HepG2 (cell line): ENCODE results near the gene MADCAM1. TPM values are rescaled to one million over a fixed set of nuclear protein-coding genes. Genes with fewer than 3 reads are reported as not detected.

Source experiments
- DPF2 ChIP-seq: sonication (generic); formaldehyde crosslinking; IDR thresholded peaks from 2 replicates; pipeline ENCODE4 v1.4.0; 2020; ENCODE audit warnings: mild to moderate bottlenecking, low read depth, missing genetic modification reagents, borderline replicate concordance
- DR1 ChIP-seq: sonication (generic); formaldehyde crosslinking; IDR thresholded peaks from 2 replicates; pipeline ENCODE4 v1.8.0; 2021; ENCODE audit warnings: mild to moderate bottlenecking, missing genetic modification reagents, inconsistent platforms
- GABPA ChIP-seq, 2 experiments: IDR thresholded peaks; 2 replicates each; pipeline ENCODE4 v1.6.1; 2011 to 2016; ENCODE audit warnings: low read depth in 2 of 2, low read length in 1 of 2, missing biosample characterization in 1 of 2, missing genetic modification characterization in 1 of 2
- KDM2A ChIP-seq: sonication (generic); formaldehyde crosslinking; IDR thresholded peaks from 2 replicates; pipeline ENCODE4 v1.4.0; 2020; ENCODE audit warnings: low read depth, missing genetic modification reagents, borderline replicate concordance
- KLF12 ChIP-seq: sonication (generic); formaldehyde crosslinking; IDR thresholded peaks from 2 replicates; pipeline ENCODE4 v1.4.0; 2020; ENCODE audit warnings: missing genetic modification reagents, borderline replicate concordance
- KLF13 ChIP-seq: sonication (generic); formaldehyde crosslinking; IDR thresholded peaks from 2 replicates; pipeline ENCODE4 v1.4.0; 2020; ENCODE audit warnings: mild to moderate bottlenecking, missing genetic modification reagents
- KLF16 ChIP-seq, 2 experiments: sonication (generic) in 1 of 2; formaldehyde crosslinking in 1 of 2; IDR thresholded peaks; 2 replicates each; pipeline versions ENCODE4 v1.6.1 to v1.8.0; 2016 to 2023; ENCODE audit warnings: missing genetic modification reagents in 2 of 2, missing compliant biosample characterization in 1 of 2
- RBFOX2 ChIP-seq: fragments of 200-400 bp; formaldehyde crosslinking; IDR thresholded peaks from 2 replicates; pipeline ENCODE4 v1.6.1; 2017; ENCODE audit warnings: low read depth, mild to moderate bottlenecking, low read length
- TCF12 ChIP-seq, 2 experiments: fragments of 450-650 bp in 1 of 2; sonication (generic) in 1 of 2; formaldehyde crosslinking in 1 of 2; IDR thresholded peaks; 2 replicates each; pipeline versions ENCODE4 v1.6.1 to v1.8.0; 2017 to 2022; ENCODE audit warnings: antibody characterized with exemption in 1 of 2, mild to moderate bottlenecking in 1 of 2, missing genetic modification reagents in 1 of 2, moderate library complexity in 1 of 2
- THYN1 ChIP-seq: sonication (generic); formaldehyde crosslinking; IDR thresholded peaks from 2 replicates; pipeline ENCODE4 v1.8.1; 2023; ENCODE audit warnings: low read depth, mild to moderate bottlenecking, moderate library complexity, missing genetic modification reagents, borderline replicate concordance
- ZIK1 ChIP-seq: sonication (generic); formaldehyde crosslinking; IDR thresholded peaks from 2 replicates; pipeline ENCODE4 v1.5.0; 2020; ENCODE audit warnings: mild to moderate bottlenecking, low read depth, missing genetic modification reagents, borderline replicate concordance
- ZNF225 ChIP-seq: sonication (generic); formaldehyde crosslinking; IDR thresholded peaks from 2 replicates; pipeline ENCODE4 v1.4.0; 2020; ENCODE audit warnings: mild to moderate bottlenecking, missing genetic modification reagents
- ZNF382 ChIP-seq: sonication (generic); formaldehyde crosslinking; IDR thresholded peaks from 2 replicates; pipeline ENCODE4 v1.5.0; 2020; ENCODE audit warnings: missing genetic modification reagents, mild to moderate bottlenecking, borderline replicate concordance
- ZNF432 ChIP-seq: sonication (generic); formaldehyde crosslinking; IDR thresholded peaks from 2 replicates; pipeline ENCODE4 v1.5.0; 2020; ENCODE audit warnings: missing genetic modification reagents, mild to moderate bottlenecking, borderline replicate concordance
- ZNF569 ChIP-seq: sonication (generic); formaldehyde crosslinking; IDR thresholded peaks from 2 replicates; pipeline ENCODE4 v1.5.0; 2020; ENCODE audit warnings: mild to moderate bottlenecking, missing genetic modification reagents, moderate library complexity, borderline replicate concordance
- ZNF720 ChIP-seq: sonication (generic); formaldehyde crosslinking; IDR thresholded peaks from 2 replicates; pipeline ENCODE4 v1.4.0; 2020; ENCODE audit warnings: missing genetic modification reagents
- ZNF790 ChIP-seq: sonication (generic); formaldehyde crosslinking; IDR thresholded peaks from 2 replicates; pipeline ENCODE4 v1.8.0; 2022; ENCODE audit warnings: missing genetic modification reagents, mild to moderate bottlenecking, borderline replicate concordance
- ZNF792 ChIP-seq: IDR thresholded peaks from 2 replicates; pipeline ENCODE4 v1.6.1; 2016
- polyA plus RNA-seq, 8 experiments: library from polyadenylated mRNA; depleted of rRNA in 3 of 8; stranded (reverse) in 7 of 8; unstranded in 1 of 8; fragments of >200 nt; fragmentation: Illumina TruSeq in 4 of 8; extraction: Trizol in 4 of 8; gene quantifications; 2 replicates each; pipeline versions ENCODE4 v1.2.1 to v1.2.3, GENCODE V29; 2011 to 2016; ENCODE audit warnings: low read depth in 4 of 8, missing spikeins in 1 of 8, mixed read lengths in 1 of 8; ENCODE audit not compliant: insufficient read depth in 1 of 8
- total RNA-seq, 5 experiments: library from RNA; depleted of rRNA; stranded (reverse); fragments of >200 nt; fragmentation: Illumina TruSeq; extraction: Trizol; gene quantifications; 2 replicates each; pipeline ENCODE4 v1.2.3, GENCODE V29; 2016; ENCODE audit warnings: low read depth in 1 of 5
- TF ChIP-seq, protein P1 (sequence below): sonication (generic); formaldehyde crosslinking; IDR thresholded peaks from 2 replicates; pipeline ENCODE4 v1.5.1; 2020; ENCODE audit warnings: mild to moderate bottlenecking, moderate library complexity, missing genetic modification reagents
- TF ChIP-seq, protein P2 (sequence below): sonication (generic); formaldehyde crosslinking; IDR thresholded peaks from 2 replicates; pipeline ENCODE4 v1.4.0; 2020; ENCODE audit warnings: missing genetic modification reagents, borderline replicate concordance

MADCAM1 gene
- total and polyA plus RNA-seq, 2 of the 13 experiments (the other 11 are each of a cell fraction or from before 2014, with no cell fraction given), result 0.29 to 0.33 TPM

DNA sequence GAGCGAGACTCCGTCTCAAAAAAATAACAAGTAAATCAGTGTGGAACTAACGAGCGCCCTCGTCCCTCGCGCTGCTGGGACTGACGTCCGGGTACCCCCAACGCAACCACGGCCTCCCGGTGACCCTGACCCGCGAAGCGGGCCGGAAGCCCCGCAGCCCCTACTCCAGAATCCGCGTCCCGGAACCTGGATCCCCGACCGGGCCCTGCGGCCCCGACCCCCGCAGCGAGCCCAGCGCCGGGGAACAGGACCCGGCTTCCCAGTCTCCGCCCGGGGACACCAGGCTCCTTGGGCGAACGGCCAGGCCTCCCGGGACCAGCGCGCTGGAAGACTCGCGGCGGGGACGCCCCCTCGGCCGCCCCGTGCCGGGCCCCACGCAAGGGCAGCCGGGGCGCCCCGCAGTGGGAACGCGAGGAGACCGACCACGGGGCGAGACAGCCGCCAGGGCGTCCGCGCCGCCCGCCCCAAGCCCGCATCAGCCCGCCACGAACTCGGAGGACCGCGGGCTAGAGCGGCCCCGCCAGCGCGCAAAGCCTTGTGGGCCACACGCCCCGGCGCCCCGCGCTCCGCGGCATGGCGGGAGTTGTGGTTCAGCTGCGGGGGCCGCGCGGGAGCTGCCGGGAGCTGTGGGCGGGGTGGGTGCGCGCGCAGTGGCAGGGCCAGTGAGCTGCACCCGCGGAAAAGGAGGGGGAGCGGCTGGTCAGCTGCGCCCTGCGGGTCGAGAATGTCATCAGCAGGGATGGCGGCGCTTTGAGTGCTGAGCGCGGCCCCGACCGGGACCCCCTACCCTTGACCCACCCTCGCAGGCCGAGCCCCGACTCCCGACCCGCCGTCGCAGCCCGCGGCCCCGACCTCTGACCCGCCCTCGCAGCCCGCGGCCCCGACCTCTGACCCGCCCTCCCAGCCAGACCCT is 7.5 kb upstream of the MADCAM1 start (continued):
- TF ChIP-seq, protein P1, sequence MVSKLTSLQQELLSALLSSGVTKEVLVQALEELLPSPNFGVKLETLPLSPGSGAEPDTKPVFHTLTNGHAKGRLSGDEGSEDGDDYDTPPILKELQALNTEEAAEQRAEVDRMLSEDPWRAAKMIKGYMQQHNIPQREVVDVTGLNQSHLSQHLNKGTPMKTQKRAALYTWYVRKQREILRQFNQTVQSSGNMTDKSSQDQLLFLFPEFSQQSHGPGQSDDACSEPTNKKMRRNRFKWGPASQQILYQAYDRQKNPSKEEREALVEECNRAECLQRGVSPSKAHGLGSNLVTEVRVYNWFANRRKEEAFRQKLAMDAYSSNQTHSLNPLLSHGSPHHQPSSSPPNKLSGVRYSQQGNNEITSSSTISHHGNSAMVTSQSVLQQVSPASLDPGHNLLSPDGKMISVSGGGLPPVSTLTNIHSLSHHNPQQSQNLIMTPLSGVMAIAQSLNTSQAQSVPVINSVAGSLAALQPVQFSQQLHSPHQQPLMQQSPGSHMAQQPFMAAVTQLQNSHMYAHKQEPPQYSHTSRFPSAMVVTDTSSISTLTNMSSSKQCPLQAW (CRISPR knock-in tag), result no peak
- no peak for TF ChIP-seq ZNF225 (CRISPR knock-in tag)
- peak; percentile 80; the same call in 1 of the 2 replicates for TF ChIP-seq KDM2A (CRISPR knock-in tag)
- TF ChIP-seq TCF12 (IDR thresholded peaks at IDR 0.05), result no peak
- TF ChIP-seq TCF12 (CRISPR knock-in tag; IDR thresholded peaks at IDR 0.05), result peak; percentile 18; the same call in 1 of the 2 replicates
- no peak for TF ChIP-seq THYN1 (CRISPR knock-in tag)
- TF ChIP-seq KLF16 (CRISPR knock-in tag; IDR thresholded peaks at IDR 0.05), result peak in 1 of 2 experiments; percentile 69; a peak in 1 of 4 replicates
- no peak for TF ChIP-seq ZNF720
- TF ChIP-seq GABPA (IDR thresholded peaks at IDR 0.05; ENCODE audit: low read depth, low read length), result peak; percentile 66
- no peak for TF ChIP-seq GABPA (CRISPR knock-in tag; IDR thresholded peaks at IDR 0.05; ENCODE audit: low read depth)
- TF ChIP-seq ZNF382 (CRISPR knock-in tag), result no peak
- TF ChIP-seq, protein P2, sequence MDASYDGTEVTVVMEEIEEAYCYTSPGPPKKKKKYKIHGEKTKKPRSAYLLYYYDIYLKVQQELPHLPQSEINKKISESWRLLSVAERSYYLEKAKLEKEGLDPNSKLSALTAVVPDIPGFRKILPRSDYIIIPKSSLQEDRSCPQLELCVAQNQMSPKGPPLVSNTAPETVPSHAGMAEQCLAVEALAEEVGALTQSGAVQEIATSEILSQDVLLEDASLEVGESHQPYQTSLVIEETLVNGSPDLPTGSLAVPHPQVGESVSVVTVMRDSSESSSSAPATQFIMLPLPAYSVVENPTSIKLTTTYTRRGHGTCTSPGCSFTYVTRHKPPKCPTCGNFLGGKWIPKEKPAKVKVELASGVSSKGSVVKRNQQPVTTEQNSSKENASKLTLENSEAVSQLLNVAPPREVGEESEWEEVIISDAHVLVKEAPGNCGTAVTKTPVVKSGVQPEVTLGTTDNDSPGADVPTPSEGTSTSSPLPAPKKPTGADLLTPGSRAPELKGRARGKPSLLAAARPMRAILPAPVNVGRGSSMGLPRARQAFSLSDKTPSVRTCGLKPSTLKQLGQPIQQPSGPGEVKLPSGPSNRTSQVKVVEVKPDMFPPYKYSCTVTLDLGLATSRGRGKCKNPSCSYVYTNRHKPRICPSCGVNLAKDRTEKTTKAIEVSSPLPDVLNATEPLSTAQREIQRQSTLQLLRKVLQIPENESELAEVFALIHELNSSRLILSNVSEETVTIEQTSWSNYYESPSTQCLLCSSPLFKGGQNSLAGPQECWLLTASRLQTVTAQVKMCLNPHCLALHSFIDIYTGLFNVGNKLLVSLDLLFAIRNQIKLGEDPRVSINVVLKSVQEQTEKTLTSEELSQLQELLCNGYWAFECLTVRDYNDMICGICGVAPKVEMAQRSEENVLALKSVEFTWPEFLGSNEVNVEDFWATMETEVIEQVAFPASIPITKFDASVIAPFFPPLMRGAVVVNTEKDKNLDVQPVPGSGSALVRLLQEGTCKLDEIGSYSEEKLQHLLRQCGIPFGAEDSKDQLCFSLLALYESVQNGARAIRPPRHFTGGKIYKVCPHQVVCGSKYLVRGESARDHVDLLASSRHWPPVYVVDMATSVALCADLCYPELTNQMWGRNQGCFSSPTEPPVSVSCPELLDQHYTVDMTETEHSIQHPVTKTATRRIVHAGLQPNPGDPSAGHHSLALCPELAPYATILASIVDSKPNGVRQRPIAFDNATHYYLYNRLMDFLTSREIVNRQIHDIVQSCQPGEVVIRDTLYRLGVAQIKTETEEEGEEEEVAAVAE (CRISPR knock-in tag), result no peak
- TF ChIP-seq ZNF792 (CRISPR knock-in tag), result peak; percentile 46; the same call in 1 of the 2 replicates
- TF ChIP-seq DR1 (CRISPR knock-in tag), result peak; percentile 39; the same call in 1 of the 2 replicates
- no peak for TF ChIP-seq KLF13 (CRISPR knock-in tag)
- TF ChIP-seq KLF12 (CRISPR knock-in tag), result peak; percentile 95
- no peak for TF ChIP-seq DPF2 (CRISPR knock-in tag)
- TF ChIP-seq ZNF790 (CRISPR knock-in tag), result no peak
- TF ChIP-seq ZIK1 (CRISPR knock-in tag), result 0 out of 2 replicates have a peak, but pooled peaks have one; percentile 30
- TF ChIP-seq ZNF432 (CRISPR knock-in tag), result no peak
- peak; percentile 92 for TF ChIP-seq RBFOX2
- no peak for TF ChIP-seq ZNF569 (CRISPR knock-in tag)
